Stimulated activated CD4-positive, alpha-beta T cell treated with anti-CD3 and anti-CD28 coated beads, Interleukin-12 subunit alpha, Interleukin-12 subunit beta, amount 100 ng/mL, for 4 hours (primary cell): Measurements from ENCODE around the gene ADAMTS3.
"Not testable (repeated sequence)": the region's sequence is repeated elsewhere in the genome, so short reads cannot be mapped to it uniquely, and the experiment has no call there.

Experiments
- DNase-seq: peaks from one replicate; pipeline ENCODE4 v3.0.0-alpha.2; 2020

The ADAMTS3 gene

DNA sequence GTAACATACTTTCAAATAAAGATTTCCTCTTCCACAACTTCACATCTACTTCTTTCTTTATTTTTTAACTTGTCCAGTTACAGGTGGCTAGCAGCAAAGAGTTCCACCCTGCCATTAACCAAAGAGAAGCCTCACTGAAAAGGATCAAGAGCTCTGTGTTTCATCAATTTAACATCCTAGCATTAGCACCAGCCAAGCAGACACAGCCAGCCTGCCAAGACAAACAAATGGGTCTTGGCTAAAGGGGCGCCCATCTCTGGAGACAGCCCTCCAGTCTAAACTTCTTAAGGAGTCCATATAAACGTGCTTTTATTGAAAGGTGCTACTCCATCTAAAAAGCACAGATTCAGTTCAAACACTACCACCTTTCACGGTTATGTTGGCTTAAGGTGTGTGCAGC lies 105.3 kb downstream of the ADAMTS3 start:
- no peak for DNase-seq

DNA sequence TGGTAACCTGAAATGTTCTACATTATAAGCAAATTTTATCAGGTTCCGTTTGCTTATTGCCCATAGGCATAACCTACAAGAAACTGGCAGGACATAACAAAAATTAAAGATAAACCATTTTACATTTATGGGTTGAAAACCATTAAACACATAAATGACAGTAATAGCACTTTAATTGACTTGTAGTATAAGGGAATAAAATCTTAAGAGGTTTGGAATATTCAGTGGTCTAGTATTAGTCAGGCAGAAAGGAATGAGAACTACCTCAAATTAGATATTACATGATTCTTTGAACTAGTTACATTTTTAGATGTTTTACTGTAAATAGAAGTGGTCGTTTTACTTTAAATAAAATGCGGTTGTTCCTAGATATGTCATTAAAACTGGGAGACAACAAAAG lies 111.9 kb downstream of the ADAMTS3 start:
- DNase-seq, result no peak

DNA sequence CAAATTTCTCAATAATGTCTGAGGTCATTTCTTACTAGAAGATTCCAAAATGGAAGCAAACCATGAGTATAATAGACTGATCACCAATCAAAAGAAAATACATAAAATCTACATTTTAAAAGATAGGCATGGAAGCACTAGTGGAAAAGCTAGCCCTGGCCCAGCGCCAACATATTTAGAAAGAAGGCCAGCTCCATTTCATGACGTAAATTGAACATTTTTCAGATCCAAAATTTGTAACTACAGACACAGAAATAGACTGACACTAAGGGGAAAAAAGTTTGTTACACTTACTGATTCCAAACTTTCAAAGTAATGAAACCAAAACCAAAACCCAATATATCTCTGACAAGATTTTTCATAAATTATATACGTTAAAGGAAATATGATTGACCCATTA lies 117.7 kb downstream of the ADAMTS3 start:
- DNase-seq, result no peak

DNA sequence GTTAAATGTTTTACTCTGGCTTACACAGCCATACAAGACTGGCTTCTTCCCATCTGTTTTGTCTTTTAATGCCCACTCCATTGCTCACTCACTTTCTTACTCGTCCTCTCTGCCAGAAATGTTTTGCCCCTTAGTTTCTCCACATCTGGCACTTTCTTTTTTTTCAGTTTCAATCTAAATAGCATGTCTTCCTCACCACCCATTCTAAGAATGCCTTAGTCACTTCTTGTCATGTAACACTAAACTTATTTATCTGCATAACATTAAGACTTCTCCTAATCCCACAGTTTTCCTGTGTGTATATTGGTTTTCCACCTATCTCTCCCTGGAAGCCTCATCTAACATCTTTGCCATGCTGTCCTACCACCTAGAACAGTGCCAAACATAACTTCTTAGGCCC lies 119.3 kb downstream of the ADAMTS3 start:
- no peak for DNase-seq

DNA sequence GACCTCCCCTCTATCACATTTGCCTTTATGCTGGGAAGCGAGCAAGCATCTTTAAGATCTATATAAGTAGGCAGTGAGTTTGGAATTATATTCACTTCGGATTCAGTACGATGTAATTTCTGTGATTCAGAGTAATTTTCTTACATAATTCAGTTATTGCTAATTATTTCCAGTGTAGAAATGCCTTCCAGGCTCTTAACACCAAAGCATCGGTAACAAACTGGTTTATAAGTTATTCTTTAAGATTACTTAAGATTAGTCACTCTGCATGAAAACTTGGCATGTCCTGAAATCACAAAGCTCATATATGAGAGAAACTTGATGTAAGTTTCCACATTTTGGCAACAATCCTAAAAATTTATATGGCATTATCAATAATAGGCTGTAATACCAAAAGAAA lies 120.8 kb downstream of the ADAMTS3 start:
- no peak for DNase-seq

DNA sequence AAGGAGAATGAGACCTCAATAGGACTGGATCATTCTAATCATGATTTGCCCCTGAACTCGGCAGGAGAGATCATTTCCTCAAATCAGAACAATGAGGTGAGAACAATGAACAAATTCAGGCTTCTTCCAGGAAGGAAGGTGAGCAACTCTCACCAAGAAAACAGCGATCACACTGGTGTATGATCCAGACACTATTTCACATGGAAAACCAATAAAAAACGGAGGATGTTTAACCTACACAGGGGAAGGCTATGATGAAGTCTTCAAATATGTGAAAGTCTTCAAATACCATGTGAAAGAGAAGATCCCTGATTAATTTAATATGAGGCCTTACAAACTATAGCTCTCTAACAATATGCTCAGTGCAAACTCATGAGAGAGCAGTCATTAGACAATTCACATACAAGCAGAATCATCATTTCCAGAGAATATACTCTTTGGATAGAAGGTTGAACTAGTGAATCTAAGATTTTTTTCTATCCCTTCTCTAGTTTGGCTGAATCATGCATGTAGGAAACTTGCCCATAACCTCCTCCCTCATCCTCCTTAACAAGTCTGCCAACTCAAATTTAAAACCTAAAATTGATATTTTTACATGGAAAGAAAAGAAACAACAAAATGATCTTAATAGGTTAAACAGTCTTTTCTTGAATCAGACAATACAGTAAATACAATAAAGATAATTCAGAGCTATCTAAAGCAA lies 122.5 kb downstream of the ADAMTS3 start:
- DNase-seq, result no peak

DNA sequence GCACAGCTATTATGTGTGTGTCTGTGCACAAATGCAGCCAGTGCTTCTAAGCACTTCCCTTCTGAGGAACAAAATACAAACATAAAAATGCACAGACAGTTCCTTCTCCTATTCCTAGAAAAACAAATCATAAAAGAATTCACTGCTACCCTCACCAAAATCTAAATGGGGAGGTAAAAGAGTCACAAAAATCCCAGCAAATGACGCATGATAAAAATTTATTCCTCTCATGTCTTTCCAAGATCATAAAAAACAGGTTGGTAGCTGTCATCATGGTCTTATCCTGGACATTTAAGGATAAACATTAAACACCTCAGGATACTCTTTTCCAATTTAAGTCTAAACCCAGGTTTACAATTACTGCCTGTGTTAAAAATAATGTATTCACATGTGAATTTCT lies 124.9 kb downstream of the ADAMTS3 start:
- DNase-seq, result no peak

DNA sequence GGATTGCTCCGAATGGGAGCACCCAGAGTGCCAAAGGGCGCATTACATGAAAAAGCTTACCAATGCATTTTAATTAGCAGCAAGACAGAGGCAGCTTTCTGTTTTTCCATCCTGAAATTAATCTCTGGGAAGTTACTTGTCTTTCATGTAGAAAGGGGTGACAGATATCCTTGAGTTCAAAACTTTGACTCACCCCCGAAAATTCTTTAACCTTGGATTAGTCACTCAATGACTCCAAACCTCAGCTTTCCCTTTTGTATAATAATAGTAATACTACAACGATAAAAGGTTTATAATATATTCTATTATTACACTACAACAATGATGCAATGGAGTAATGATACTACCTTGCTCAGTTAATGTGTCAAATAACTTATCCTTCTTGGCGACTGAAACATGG lies 126.3 kb downstream of the ADAMTS3 start:
- DNase-seq, result no peak

DNA sequence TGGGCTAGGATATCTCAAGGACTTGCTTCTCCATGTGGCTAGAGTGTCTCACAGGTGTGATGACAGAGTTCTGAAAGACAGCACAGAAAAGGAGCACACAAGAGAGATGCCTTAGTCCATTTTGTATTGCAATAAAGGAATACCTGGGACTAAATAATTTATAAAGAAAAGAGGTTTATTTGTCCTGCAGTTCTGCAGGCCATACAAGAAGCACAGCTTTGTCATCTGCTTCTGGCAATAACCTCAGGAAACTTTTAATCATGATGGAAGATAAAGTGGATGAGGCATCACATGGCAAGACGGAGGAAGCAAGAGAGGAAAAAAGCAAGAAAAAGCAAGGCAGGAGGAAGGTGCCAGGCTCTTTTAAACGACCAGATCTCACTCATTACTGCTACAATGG lies 126.9 kb downstream of the ADAMTS3 start:
- DNase-seq, result no peak

DNA sequence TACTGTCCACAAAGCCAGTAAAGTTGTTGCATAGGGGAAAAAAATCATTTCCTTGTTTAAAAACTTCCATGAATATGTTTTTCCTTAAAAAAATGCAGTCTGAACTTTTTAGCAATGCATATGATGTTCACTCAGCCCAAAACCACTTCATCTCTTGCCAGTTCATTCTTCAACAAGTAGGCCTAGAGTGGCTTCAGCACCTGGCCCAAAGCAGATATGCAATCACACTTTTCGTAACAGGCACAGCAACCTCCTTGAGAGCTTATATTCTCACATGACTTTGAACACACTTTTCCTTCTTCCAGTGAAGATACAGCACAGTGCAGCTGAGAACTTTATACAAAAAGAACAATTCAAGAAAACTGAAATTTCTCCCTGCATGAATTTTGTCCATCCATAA lies 128.6 kb downstream of the ADAMTS3 start:
- DNase-seq, result no peak

DNA sequence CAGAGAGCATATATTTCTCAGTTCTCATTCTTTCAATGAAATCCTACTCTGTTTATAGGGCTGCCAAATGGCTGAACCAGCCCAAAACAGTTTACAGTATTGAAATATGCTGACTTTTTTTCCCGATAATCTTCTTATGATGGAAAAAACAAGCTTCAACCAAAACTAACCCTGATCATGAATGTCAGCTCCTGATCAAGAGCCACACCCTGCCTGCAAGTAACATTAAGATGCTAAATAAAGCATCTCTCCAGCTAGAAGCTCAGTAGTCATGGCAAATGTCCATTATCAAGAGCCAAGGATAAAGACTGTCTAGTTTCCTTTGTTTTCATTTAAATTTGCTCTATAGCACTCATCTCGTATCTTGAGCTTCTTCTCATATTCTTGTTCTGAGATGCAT lies 136.0 kb downstream of the ADAMTS3 start:
- DNase-seq, result no peak

DNA sequence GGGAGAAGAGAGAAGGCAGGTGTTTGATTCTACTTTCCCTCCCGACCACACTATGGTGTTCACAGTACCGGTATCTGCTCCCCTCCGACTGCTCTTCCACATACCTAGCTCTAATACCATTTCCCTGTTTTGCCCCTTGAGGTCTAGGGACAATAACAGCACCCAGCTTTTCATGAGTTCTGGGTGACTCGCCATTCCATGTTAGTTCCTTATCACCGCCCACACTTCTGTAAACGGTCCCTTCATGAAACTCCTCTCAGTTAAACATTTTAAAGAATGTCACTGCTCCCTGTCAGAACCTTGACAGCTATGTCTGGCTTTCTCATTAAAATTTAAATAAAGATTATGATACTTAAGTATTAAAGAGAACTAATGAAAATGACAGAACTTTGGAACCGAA lies 136.7 kb downstream of the ADAMTS3 start:
- DNase-seq, result no peak

DNA sequence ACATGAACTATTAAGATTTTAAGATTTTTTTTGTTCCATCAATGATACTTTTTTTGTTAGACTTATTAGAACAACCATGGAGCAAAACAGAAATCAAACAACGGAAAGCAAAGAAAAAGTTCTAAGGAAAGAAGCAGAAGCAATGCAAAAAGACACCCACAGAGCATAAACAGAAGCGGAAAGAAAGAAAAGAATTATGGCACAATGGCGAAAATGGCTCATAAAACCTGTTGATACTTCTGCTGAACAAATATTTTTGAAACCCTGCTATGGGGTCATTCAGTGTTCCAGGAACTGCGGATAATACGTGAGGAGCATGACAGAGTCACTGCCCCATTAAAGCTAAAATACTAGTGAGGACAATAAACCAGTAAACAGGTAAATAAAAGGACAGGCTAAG lies 138.0 kb downstream of the ADAMTS3 start:
- DNase-seq, result no peak

DNA sequence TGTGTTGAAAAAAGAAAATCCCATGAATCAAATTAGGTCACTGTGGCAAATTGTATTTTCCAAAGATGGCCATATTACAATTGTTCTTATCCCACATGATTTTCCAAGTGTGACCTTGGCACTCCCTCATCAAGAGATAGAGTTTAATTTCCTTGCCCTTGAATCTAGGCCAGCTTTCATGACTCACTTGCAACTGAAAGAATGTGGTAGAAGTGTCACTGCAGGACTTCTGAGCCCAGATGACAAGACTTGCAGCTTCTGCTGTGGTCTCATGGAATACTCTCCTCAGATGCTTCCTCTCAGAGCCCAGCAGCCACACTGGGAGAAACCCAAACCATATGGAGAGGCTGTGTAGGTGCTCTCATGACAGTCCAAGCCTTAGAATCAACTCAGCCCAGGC lies 139.0 kb downstream of the ADAMTS3 start:
- no peak for DNase-seq

DNA sequence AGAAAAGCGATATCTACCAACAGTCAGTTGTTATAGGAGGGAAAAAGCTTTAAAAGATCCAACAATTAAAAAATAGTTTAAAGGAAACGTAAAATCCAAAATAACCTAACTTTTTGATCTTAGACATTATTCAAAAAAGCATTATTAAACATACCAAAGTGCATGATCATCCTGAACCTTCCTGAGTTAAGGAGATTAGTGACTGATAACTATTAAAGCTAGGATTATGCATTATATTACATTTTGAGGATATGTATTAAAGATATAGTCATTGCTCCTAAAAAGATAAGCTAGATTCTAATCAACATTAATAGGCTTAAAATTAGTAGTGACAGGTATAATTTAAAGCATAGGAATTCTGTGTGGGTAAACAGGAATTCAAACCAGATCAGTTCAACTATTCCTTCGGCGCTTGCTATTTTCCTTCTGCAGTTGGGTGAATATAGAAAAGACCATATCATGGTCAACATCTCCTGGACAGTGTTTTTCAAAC lies 139.6 kb downstream of the ADAMTS3 start:
- DNase-seq, result no peak

DNA sequence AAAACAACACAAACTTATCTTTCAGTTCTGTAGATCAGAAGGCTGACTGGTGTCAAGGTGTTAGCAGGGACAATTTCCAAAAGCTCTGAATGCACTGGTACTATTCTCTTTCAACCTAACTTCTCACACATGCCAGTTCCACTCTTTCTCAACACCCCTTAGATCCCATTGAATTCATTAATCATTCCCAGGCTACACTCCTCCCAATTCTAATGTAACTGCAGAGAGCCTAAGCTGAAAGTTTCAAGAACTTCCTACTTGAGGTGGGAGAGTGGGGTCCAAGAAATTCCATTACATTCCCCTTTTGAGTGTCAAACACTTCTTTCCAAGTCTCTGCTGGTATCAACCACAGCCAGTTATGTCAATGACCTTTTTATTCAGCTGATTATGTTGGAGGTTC lies 142.0 kb downstream of the ADAMTS3 start:
- no peak for DNase-seq

DNA sequence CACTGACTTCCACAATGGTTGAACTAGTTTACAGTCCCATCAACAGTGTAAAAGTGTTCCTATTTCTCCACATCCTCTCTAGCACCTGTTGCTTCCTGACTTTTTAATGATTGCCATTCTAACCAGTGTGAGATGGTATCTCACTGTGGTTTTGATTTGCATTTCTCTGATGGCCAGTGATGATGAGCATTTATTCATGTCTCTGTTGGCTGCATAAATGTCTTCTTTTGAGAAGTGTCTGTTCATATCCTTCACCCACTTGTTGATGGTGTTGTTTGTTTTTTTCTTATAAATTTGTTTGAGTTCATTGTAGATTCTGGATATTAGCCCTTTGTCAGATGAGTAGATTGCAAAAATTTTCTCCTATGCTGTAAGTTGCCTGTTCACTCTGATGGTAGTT lies 143.1 kb downstream of the ADAMTS3 start:
- not testable (repeated sequence) for DNase-seq

DNA sequence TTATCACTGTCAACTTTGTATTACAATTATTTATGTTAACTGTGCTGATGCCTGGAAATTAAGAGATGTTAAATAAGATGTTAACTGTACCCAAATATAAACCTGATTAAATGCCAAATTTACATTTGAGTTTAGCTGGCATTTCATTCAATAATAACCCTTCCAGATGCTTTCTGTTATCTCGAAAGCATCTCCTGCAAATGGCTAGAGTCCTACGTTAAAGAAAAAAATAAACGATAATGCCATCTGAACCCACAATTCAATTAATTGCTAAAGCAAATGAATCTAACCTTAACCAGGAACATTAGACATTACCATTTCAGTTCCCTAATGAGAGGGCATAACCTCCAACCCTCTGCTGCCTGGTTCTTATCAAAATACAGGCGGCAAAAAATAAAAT lies 145.0 kb downstream of the ADAMTS3 start:
- DNase-seq, result no peak

DNA sequence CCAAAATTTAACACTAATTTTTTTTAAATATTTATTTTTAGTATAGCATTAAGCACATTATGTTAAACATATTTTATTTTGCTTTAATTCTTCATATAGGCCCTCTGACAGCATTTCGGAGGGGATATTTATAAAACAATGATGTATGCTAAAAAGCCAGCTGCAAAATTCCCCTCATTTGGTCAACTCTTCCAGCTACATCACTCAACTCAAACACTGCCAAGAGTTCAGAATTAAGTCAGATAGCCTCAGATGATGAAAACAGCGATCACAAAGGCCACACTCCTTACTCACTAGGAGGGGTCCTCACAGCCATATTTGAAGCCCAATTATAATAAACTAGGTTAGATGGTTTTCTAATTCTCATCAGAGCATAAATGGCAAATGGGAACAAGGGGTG lies 146.6 kb downstream of the ADAMTS3 start:
- no peak for DNase-seq

DNA sequence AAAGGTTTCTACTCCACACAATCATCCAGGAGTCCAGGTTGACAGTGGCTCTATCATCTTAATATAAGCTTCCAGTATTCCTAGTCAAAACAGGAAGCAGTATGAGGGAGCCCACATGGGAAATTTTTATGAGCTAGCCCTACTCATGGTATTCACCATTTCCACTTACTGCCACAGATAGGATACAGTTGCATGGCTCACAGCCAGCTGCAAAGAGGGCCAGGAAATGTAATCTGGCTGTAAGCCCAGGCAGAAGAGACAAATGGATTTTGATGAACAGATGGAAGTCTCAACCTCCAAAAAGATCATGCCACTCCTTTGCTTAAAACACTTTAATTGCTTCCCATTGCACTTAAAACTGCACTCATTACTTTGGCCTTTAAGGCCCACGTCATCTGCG lies 150.6 kb downstream of the ADAMTS3 start:
- no peak for DNase-seq

DNA sequence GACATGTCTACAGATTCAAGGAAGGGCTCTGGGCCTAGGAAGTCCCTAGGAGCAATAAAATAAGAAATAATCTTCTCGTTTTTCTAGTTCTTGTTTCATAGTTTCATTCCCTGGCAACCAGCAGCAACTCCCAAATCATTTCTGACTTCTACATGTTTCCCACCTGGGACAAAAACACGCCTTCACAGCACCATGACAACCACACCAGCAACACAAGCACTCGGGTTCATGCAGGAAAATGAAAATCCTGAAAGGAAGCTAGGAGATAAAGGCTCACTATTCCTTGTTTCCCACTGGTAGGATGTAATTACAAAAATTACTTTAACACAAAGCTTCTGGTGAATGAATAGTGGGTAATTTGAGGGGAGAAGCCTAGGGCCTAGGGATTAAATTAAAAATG lies 158.9 kb downstream of the ADAMTS3 start:
- DNase-seq, result no peak

DNA sequence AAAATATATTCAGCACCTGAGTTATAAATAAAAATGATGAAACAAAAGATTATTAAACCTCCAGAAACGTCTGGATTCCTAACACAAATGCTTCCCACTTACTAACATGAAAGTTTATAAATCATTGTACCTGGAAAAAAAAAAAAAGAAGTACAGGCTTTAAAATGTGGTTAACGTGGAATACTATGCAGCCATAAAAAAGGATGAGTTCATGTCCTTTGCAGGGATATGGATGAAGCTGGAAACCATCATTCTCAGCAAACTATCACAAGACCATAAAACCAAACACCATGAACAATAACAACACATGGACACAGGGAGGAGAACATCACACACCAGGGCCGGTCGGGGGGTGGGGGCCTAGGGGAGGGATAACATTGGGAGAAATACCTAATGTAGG lies 160.5 kb downstream of the ADAMTS3 start:
- DNase-seq, result no peak

DNA sequence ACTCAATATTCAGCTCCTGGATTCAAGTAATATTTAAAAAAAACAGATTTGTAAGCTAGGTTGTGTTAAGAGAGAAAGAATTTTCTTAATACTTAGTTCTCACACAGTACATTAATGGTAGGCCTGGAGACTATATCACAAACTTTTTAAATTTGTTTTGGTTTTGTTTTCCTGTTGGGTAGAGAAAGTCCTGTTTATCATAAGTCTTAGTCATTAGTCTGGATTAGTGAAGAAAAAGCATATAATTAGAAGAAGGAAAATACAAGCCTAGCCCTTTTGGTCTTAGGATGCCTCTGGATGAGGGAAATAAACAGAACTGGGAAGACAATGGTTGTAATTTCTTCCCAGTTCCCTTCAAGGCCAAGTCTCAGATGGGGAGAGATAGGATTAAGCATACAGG lies 163.6 kb downstream of the ADAMTS3 start:
- DNase-seq, result no peak

DNA sequence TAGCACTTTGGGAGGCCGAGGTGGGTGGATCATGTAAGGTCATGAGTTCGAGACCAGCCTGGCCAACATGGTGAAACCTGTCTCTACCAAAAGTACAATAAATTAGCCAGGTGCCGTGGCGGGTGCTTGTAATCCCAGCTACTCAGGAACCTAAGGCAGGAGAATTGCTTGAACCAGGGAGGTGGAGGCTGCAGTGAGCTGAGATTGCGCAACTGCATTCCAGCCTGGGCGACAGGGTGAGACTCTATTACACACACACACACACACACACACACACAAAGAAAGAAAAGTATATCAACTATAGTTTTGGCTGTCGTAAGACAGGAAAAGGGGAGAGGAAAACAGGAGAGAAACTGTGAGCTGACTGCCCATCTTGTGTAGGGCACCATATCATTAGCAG lies 171.7 kb downstream of the ADAMTS3 start:
- DNase-seq, result no peak

DNA sequence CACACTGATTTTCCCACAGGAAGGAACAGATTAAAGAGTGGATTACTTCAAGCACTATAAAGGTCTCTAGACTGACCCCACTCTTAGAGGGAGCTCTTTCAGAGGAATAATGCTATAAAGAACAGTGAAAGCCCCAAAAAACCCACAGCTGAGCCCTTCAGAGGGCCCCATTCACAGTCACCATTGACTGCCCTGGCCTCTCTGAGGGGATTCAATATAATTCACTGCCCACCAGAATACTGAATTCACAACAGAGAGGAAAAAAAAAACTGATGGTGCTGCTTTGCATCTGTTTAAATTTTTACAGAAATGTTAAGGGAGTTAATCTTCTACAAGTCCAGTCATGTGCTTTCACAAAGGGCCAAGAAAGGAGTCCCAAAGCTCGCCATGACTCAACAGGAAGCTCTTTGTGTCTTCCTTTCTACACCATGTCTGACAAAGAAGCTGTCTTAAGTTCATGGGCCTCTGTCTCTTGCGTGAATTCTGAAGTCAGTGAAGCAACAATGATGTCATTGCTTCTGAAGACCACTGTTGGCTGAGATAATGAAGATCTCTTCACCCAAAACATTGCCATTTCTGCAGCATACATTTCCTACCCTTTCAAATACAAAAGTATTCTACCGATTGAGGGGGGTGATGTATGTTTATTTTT lies 174.9 kb downstream of the ADAMTS3 start:
- DNase-seq, result no peak
